Kasumi-1 (cell line): ENCODE results near the gene SIL1.
"Not testable (repeated sequence)": the region's sequence is repeated elsewhere in the genome, so short reads cannot be mapped to it uniquely, and the experiment has no call there.

Experiments used
- DNase-seq, 2 experiments: peaks; one replicate each; lab custom pipeline; 2025; lab: John Stamatoyannopoulos, UW

The SIL1 gene

DNA sequence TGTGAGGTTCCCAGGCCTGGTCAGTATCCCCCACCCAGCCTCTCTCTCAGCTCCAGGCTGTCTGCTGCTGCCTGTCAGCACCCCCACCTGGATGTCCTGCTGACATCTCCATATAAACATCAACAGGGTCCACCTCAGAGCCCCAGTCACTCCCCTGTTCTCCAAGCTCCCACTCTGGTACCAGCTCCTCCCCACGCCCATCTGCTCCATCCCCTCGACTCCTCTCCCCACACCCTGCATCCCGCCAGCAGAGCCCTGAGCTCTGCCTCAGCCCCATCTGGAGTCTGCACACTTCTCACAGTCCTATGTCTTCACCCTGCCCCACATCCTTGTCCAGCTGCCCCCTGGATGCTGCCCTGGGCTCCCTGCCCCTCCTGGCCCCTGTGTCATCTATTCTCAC is 255.3 kb downstream of the SIL1 start:
- DNase-seq: no peak

DNA sequence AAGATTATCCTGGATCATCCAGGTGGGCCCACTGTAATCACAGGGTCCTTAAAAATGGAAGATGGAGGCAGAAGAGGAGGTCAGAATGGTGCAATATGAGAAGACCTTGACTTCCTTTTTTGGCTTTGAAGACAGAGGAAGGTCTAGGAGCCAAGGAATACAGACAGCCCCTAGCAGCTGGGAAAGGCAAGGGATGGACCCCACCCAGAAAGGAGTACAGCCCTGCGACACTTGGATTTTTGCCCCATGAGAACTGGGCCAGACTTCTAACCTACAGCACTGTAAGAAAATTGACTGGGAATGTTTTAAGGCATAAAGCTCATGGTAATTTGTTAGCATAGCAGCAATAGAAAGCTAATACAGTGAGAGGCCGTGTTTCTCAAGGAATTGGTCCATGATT is 256.1 kb downstream of the SIL1 start:
- no peak for DNase-seq

DNA sequence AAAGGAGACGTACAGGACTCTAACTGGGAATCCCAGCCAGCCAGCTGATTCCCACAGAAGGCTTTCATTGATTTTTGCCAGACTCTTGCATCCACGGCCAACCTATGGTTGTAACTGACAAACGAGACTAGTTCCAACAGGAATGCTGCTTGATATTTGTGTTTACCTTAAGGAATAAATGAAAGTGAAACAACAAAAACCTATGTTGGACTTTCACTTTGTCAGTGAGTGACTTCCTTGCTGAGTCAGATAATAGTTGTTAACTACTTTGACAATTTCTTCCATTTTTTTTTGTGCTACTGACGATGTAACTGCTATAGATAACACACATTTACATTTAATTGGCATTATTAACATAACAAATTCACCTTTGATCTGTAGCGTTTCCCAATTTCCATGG is 259.6 kb downstream of the SIL1 start:
- no peak for DNase-seq

DNA sequence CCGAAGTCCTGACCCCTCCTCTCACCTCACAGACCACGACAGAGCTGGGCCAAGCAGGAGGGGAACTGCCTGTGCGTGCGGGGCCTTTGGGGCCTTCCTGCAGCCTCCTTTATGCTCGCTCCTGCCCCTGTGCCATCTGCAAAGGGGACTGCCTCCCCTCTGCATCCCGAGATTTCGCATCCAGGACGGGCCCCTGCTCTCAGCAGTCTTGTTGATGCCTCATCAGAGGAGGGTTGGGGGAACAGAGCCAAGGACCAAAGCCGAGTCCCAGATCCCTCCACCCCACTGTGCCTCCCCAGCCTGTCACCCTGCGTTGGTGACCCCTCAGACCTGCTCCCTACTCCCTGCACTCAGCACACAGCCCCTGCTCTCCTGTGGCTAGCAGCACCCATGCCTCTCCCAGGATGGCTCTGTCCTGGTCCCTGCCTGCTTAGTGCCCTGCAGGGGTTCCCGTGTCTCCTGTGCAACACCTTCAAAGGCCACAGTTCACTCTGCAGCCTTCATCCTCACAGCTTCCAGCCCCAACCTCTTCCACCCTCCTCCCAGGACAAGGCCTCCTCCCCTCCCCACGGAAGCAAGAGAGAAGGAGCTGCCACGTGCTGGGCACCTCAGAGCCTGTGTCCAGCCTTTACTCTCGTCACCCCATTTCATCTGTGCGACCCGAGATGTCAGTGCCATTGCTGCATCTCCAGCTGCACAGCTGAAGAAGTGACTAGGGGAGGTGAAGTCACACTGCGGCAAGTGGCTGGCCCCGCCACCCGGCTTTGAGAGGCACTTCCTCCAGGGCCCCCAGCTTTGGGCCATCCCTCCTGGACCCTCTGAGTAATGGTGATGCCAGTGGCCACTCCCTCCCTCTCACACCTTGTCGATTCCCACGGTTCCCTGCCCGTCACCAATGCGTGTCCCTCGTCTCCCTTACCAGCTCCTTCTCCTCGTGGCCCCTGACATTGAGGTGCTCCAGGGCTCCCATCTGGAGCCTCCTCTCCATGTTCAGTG is 260.5 kb downstream of the SIL1 start:
- DNase-seq: no peak

DNA sequence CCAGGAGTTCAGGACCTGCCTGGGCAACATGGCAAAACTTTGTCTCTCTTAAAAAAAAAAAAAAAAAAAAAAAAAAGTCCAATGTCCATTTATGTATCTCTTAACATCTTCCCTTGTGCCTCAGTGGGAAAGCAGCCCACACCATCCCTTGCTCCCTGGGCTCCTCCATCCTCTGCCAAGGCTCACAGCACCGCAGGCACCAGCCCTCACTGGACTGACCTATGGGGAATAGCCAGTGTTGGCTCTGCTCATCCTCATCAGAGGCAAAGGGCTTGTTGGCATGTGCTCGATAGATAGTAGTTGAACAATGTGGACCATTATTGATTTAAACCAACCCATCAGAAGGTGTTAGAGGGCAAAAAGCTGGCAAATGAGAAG is 261.2 kb downstream of the SIL1 start:
- no peak for DNase-seq

DNA sequence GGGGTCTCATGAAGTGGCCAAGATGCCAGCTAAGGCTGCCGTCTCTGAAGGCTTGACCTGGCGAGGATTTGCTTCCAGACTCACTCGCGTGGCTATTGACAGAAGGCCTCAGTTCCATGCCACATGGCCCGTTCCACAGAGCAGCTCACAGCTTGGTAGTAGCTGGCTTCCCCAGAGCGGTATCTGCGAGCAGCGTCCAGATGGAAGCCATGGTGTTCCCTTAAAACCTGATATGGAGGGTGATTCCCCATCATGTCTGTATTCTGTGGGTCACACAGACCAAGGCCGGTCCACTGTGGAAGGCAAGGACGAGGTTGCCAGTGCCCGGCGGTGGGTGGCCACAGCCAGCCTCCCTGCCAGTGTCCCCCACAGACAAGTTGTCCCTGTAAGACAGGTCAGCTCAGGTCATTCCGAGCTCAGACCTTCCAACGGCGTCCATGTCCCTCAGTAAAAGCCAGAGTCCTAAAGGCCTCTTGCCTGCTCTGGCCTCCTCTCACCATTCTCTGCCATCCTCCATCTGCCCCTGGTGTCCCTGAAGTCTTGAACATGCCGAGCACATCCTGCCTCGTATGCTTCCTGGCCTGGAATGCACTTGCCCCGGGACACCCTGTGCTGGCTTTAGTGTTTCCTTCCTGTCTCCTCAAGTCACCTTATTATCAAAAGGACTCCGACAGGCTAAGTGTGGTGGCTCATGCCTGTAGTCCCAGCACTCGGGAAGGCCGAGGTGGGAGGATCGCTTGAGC is 261.8 kb downstream of the SIL1 start:
- no peak for DNase-seq

DNA sequence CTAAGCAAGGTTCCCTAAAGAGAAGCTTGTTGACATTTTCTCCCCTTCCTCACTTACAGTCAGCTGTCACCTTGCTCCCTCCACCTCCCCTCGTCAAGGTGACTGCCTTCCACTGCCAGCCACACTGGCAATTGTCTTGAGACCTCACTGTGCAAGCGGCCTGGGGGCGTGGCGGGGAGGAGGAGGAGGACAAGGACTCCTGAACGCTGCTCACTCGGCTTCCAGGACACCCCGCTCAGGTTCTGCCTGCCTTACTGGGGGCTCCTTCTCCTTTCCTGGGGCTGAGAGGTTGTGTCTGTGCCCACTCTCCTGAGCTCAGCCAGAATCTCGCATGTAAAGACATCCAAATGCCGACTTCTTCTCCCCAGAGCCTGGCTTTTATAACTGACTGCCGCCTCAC is 262.7 kb downstream of the SIL1 start:
- DNase-seq: no peak

DNA sequence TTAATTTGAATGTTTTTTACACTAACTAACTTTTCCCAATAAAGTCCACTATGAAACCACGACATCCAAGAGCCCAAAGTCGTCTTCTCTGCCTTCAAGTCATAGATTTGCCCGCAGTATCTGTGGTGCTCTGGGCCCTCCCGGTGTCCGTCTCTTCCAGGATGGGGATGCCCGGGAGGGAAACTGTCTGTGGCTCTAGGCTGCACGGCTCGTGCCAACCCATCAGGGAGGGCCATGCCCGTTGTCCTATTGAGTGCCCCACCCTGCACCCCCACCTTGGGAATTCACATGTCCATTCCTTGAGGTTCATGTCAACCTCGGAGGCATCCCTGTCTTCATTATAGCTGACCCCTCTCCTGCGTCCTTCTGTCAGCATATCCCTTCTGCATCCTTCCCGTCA is 263.2 kb downstream of the SIL1 start:
- DNase-seq: no peak

DNA sequence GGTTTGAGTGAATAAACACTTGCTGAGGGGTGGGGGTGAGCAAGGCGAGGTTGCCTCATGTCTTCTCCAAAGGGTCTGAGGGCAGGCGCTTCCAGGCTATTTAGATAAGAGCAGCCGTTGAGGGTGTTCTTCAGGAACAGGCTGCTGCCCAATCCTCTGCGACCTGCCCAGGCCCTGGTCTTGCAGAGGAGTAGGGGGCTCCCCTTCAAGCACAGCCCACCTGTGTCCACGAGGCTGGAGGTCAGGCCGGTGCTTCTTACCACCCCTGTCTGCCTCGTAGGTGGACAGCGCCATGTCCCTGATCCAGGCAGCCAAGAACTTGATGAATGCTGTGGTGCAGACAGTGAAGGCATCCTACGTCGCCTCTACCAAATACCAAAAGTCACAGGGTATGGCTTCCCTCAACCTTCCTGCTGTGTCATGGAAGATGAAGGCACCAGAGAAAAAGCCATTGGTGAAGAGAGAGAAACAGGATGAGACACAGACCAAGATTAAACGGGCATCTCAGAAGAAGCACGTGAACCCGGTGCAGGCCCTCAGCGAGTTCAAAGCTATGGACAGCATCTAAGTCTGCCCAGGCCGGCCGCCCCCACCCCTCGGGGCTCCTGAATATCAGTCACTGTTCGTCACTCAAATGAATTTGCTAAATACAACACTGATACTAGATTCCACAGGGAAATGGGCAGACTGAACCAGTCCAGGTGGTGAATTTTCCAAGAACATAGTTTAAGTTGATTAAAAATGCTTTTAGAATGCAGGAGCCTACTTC is 264.5 kb downstream of the SIL1 start:
- no peak for DNase-seq

DNA sequence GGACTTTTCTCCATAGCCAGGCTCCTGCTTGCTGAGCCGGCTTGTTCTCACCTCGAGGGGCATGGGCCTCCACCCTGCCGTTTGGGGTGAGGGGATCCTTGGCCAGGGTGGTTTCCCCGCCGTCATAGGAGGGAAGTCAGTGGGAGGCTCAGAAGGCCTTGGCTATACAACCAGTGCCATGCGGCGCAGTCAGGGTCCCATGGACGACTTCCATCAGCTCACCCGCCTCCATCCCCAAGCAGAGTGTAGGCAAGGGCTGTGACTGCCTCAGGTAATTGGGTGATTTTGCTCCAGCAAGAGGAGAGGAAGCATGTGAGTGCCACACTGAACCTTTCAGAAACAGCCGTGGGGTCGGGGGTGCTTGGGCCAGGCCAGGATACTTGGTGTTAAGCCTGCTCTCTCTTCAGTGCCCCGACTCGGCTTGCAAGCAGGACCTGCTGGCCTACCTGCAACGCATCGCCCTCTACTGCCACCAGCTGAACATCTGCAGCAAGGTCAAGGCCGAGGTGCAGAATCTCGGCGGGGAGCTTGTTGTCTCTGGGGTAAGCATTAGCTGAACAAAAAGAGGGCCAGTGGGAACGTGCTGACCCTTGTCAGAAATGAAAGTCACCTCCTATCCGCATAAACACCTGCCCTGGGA is 265.9 kb downstream of the SIL1 start:
- no peak for DNase-seq

DNA sequence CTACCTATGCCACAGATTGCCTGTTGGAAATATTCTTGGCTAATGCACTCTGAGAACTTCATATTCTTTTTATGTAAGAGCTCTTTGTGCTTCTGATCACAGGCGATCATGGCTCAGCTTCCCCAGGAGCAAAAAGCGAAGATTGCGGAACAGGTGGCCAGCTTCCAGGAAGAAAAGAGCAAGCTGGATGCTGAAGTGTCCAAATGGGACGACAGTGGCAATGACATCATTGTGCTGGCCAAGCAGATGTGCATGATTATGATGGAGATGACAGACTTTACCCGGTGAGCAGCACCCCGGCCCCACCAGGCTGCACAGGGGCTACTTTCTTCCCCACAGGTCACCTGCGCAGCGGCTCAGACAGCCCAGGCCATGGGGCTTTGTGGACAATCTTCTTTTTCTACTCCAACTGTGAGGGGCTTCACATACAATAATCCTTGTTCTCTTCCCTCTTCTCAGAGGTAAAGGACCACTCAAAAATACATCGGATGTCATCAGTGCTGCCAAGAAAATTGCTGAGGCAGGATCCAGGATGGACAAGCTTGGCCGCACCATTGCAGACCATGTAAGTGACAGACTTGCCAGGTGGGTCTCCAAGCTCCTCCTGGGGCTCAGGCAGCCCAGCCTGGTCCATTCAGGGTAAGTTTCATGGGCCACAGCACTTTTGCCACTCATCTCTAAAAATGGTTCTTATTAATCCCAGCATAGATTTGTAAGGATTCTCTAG is 267.6 kb downstream of the SIL1 start:
- no peak for DNase-seq

DNA sequence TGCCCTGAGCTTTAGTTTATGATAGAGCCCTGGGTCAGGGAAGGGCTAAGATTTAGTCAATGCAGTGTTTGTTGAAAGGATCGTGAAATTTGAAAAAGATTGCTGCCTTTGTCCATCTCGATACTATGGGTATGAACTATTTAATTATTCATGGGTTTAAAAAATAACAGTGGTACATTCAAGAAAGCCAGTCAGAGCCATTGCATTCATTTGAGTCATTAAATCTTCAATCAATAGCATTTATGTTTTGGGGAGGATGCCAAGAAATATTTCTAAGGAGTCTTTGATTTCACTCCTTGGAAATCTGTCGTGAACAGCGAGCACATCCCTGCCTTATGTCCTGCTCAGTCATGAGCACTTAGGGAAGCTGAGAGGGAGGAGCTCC is 268.6 kb downstream of the SIL1 start:
- no peak for DNase-seq

DNA sequence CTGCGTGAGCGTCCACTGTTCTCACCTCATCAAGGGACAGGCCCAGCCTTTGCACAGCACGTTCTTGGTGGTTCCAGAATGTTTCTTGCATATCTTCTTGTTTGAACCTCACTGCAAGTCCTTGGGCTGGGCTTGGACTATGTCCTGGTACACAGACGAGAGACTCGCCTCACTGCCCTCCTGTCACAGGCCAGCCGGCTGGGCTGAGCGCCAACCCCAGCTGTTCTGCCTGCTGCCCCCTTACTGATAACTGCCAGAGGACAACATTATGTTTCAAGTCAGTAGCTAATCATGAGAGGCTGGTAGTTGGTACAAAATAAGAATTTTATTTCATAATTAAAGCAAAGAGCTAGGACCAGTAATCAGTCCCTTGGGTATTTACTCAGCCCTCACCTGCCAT is 270.2 kb downstream of the SIL1 start:
- DNase-seq: no peak

DNA sequence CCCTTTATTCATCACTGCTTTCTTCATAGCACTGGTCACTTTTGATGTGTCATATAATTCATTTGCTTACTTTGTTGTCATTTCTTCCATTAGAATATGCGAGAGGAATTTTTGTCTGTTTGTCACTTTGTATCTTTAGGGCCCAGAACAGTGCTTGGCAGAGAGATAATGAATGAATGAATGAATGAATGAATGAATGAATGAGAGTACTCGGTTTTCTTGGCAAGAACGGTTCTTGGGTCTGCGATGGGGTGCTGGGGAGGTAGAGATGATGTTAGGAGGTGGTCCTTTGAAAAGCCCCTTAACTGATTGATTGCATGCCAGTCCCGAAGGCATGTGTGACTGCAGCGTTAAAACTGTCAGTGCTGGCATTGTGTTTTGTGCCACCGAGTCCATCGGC is 270.6 kb downstream of the SIL1 start:
- no peak for DNase-seq

DNA sequence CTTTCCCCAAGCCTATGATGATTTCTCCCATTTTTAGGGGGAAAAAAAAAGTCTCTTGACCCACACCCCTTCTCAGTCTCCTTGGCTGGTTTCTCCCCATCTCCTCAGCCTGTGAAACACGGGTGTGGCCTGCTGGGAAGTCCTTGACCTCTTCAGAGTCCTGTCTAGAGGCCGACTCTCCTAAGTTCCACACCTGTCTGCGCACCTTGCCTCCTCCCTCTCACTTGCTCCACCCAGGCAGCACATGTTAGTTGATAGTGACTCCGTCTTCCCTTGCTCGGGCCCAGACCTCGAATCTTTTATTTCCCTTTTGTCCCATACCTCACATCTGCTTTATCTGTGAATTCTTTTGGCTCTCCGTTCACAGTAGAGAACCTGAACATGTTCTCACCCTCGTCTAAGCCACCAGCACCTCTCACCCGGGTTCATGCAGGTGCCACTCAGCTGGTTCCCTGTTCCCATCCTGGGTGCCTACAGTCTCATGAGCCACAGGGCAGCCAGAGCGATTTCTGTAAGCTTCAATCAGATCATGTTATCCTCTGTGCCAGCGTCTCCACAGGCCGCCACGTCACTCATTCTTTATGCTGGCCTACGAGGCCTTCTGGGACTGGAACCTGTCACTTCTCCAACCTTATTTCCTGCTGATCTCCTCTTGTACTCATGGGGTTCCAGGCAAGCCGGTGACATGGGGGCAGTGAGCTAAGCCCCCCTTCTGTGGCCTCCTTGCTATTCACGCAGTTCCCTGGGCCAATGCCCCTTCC is 271.3 kb downstream of the SIL1 start:
- no peak for DNase-seq

DNA sequence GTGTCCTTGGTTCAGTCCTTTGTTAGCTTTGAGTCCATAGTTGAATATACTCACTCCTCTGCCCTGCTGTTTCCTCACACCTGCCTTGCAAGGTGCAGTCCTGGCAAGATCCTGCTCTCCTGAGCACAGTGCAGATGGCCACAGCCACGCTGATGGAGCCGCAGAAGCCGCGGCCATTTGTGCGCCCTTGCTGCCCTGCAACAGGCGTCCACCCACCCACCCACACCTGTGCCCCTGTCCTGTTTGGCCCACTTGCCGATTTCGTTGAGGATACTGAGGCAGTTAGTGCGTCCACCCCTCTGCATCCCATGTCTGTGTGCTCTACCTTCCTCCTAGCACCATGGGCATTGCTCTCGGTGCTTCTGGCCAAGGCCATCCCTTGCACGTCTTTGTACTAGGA is 271.9 kb downstream of the SIL1 start:
- no peak for DNase-seq

DNA sequence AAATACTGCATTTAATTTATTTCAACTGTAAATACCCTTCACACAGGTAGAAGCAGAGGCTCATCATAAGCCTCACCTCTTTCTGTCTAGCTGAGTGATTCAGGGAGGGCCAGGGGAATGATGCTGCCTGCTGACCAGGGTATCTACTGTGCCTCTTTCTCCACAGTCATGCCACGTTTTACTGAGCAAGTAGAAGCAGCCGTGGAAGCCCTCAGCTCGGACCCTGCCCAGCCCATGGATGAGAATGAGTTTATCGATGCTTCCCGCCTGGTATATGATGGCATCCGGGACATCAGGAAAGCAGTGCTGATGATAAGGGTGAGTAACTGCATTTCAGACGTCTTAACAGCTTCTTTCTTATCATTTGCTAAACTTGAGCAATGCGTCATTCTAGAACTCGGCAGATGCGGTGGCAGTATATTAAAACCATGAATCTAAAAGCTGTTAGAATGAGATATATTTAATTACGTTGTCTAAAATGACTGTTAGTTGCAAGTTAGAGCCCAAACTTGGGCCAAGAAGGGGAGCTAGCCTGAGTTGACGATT is 273.0 kb downstream of the SIL1 start:
- no peak for DNase-seq

DNA sequence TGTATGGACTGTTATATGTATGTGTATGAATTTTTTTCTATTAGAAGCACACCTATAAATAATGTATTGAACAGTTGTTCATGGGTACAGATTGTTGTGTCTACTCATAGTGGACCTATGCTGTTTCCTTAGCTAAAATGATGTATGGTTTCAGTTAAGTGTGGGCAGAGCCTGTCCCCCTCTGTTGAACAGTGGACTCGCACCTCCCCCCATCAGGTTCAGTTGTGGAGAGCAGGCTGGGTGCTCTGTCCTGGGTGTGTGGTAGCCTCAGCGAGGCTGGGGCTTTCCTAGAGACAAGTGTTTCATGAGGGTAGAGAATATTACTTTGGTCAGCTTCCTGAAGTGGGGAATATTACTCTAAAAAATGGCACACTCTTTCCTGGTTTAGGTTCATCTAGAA is 275.7 kb downstream of the SIL1 start:
- no peak for DNase-seq

DNA sequence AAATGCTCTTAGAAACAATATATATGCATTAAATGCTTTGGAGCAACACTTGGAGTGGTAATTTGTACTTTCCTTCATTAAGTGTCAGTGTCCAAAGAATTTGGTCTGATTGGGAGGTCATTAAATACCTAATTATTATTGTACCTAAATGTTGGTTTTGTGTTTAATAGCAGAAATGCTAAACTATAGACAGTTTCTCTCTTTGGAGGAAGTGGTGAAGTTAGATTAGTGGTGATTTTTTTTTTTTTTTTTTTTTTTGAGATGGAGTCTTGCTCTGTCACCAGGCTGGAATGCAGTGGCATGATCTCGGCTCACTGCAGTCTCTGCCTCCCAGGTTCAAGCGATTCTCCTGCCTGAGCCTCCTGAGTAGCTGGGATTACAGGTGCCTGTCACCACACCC is 276.8 kb downstream of the SIL1 start:
- DNase-seq: not testable (repeated sequence)

DNA sequence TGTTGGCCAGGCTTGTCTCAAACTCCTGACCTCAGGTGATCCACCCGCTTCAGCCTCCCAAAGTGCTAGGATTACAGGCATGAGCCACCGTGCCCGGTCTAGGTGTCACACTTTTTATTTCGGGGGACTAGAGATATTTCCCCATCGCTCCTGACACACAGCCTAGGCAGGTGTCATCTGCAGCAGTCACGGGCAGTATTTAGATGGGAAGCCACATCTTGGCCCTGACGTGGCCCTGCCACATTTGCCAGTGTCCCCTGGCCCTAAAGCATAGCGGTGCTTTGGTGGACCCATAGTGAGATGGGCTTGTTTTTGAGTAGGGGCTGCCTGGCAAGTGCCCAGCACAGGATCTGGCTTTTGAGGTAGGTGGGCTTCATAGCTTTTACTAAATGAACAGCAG is 278.0 kb downstream of the SIL1 start:
- no peak for DNase-seq
